HL-60 (cell line): ENCODE measurements around the gene CCDC187.

Experiments used
- CTCF ChIP-seq: IDR thresholded peaks from one replicate; pipeline ENCODE4 v1.5.1; 2011; ENCODE audit warnings: low read length, control low read depth, inconsistent platforms; ENCODE audit not compliant: insufficient read depth
- GABPA ChIP-seq: IDR thresholded peaks from 2 replicates; pipeline ENCODE4 v1.6.1; 2012; ENCODE audit warnings: low read depth
- POLR2AphosphoS5 ChIP-seq: IDR thresholded peaks from 2 replicates; pipeline ENCODE4 v1.6.1; 2012; ENCODE audit warnings: low read depth
- SPI1 ChIP-seq: IDR thresholded peaks from 2 replicates; pipeline ENCODE4 v1.6.1; 2012; ENCODE audit warnings: low read depth, mild to moderate bottlenecking, borderline replicate concordance

- TF ChIP-seq CTCF (no peak), SPI1 (no peak), POLR2AphosphoS5 (no peak), GABPA (no peak)
Measured at GRCh38 chr9:136303066-136303824, 649 bp downstream of the CCDC187 start.
